Neuronal stem cell (in vitro differentiated cells): Measurements from ENCODE around the gene SLIT3.

Experiments
- DNase-seq: peaks from one replicate; pipeline ENCODE4 v3.0.0-alpha.2; 2013; ENCODE audit warnings: low spot score
- H2AFZ ChIP-seq: one replicate; pipeline ENCODE4 v1.6.1; 2013; ENCODE audit warnings: mild to moderate bottlenecking, low read length, inconsistent platforms
- H2AK5ac ChIP-seq: 2 replicates; pipeline ENCODE4 v1.6.1; 2013; ENCODE audit warnings: low read depth, mild to moderate bottlenecking, inconsistent platforms, low read length, moderate library complexity, mixed read lengths
- H2BK120ac ChIP-seq: 2 replicates; pipeline ENCODE4 v1.6.1; 2013; ENCODE audit warnings: low read depth, mild to moderate bottlenecking, inconsistent platforms, low read length, moderate library complexity, mixed read lengths
- H2BK12ac ChIP-seq: one replicate; pipeline ENCODE4 v1.6.1; 2013; ENCODE audit warnings: low read length, inconsistent platforms
- H2BK15ac ChIP-seq: 2 replicates; pipeline ENCODE4 v1.6.1; 2013; ENCODE audit warnings: mild to moderate bottlenecking, low read length, inconsistent platforms, mixed read lengths
- H2BK5ac ChIP-seq: one replicate; pipeline ENCODE4 v1.6.1; 2013; ENCODE audit warnings: inconsistent platforms, mild to moderate bottlenecking, low read length, moderate library complexity
- H3K14ac ChIP-seq: one replicate; pipeline ENCODE4 v1.6.1; 2013; ENCODE audit warnings: low read length, inconsistent platforms
- H3K18ac ChIP-seq: 2 replicates; pipeline ENCODE4 v1.6.1; 2013; ENCODE audit warnings: low read length, inconsistent platforms
- H3K23ac ChIP-seq: 2 replicates; pipeline ENCODE4 v1.6.1; 2013; ENCODE audit warnings: low read depth, mild to moderate bottlenecking, mixed read lengths, low read length, inconsistent platforms; ENCODE audit not compliant: poor library complexity
- H3K27ac ChIP-seq: replicated peaks from 3 replicates; pipeline ENCODE4 v1.5.1; 2013; ENCODE audit warnings: low read length, inconsistent platforms
- H3K27me3 ChIP-seq, 3 experiments: 2 replicates each; pipeline ENCODE4 v1.6.1; 2013; ENCODE audit warnings: low read length in 3 of 3, mild to moderate bottlenecking in 2 of 3, inconsistent platforms in 1 of 3, low read depth in 1 of 3, mixed read lengths in 1 of 3, moderate library complexity in 1 of 3; ENCODE audit not compliant: control insufficient read depth in 3 of 3, insufficient read depth in 3 of 3
- H3K36me3 ChIP-seq, 2 donors: replicated peaks in 1 of 2; 2 replicates each; pipeline ENCODE4 v1.6.1; 2013; ENCODE audit warnings: low read length in 2 of 2; ENCODE audit not compliant: control insufficient read depth in 2 of 2, insufficient read depth in 2 of 2
- H3K4ac ChIP-seq: 2 replicates; pipeline ENCODE4 v1.6.1; 2013; ENCODE audit warnings: inconsistent platforms, mild to moderate bottlenecking, low read length, moderate library complexity
- H3K4me1 ChIP-seq, 2 donors: 1 replicate in 1 of 2; 2 replicates in 1 of 2; pipeline ENCODE4 v1.6.1; 2013; ENCODE audit warnings: low read length in 2 of 2, low read depth in 1 of 2; ENCODE audit not compliant: control insufficient read depth in 2 of 2, insufficient read depth in 1 of 2
- H3K4me2 ChIP-seq: one replicate; pipeline ENCODE4 v1.6.1; 2013; ENCODE audit warnings: mild to moderate bottlenecking, low read length, inconsistent platforms; ENCODE audit not compliant: insufficient read depth, poor library complexity, severe bottlenecking
- H3K4me3 ChIP-seq, 2 donors: 2 replicates each; pipeline ENCODE4 v1.5.1; 2013; ENCODE audit warnings: low read length in 2 of 2, mild to moderate bottlenecking in 2 of 2, inconsistent platforms in 1 of 2, moderate library complexity in 1 of 2
- H3K79me1 ChIP-seq: one replicate; pipeline ENCODE4 v1.6.1; 2013; ENCODE audit warnings: low read depth, mild to moderate bottlenecking, inconsistent platforms, low read length, moderate library complexity
- H3K9ac ChIP-seq: one replicate; pipeline ENCODE4 v1.6.1; 2013; ENCODE audit warnings: mild to moderate bottlenecking, low read depth, low read length, inconsistent platforms; ENCODE audit not compliant: poor library complexity
- H3K9me3 ChIP-seq, 2 donors: replicated peaks in 1 of 2; 2 replicates each; pipeline versions ENCODE3 to v1.6.1; 2013; ENCODE audit warnings: low read length in 2 of 2, mild to moderate bottlenecking in 2 of 2, inconsistent platforms in 1 of 2, low read depth in 1 of 2, mixed read lengths in 1 of 2, moderate library complexity in 1 of 2; ENCODE audit not compliant: control insufficient read depth in 2 of 2, insufficient read depth in 1 of 2
- H4K8ac ChIP-seq: one replicate; pipeline ENCODE4 v1.6.1; 2013; ENCODE audit warnings: low read depth, mild to moderate bottlenecking, inconsistent platforms, low read length, moderate library complexity
- H4K91ac ChIP-seq: one replicate; pipeline ENCODE4 v1.6.1; 2013; ENCODE audit warnings: low read length, low read depth, mild to moderate bottlenecking, inconsistent platforms; ENCODE audit not compliant: poor library complexity
- WGBS, 2 donors: extraction: QIAGEN DNeasy Blood & Tissue Kit; methylation state at CpG; one replicate each; pipeline ENCODE4 v1.1.7; 2013; ENCODE audit warnings: missing lambda C conversion rate in 2 of 2, mixed read lengths in 1 of 2; ENCODE audit not compliant: insufficient read length in 2 of 2, insufficient replicate concordance in 1 of 2; ENCODE audit errors: extremely low coverage in 2 of 2; 5-methylcytosine and 5-hydroxymethylcytosine counted together

The SLIT3 gene

DNA sequence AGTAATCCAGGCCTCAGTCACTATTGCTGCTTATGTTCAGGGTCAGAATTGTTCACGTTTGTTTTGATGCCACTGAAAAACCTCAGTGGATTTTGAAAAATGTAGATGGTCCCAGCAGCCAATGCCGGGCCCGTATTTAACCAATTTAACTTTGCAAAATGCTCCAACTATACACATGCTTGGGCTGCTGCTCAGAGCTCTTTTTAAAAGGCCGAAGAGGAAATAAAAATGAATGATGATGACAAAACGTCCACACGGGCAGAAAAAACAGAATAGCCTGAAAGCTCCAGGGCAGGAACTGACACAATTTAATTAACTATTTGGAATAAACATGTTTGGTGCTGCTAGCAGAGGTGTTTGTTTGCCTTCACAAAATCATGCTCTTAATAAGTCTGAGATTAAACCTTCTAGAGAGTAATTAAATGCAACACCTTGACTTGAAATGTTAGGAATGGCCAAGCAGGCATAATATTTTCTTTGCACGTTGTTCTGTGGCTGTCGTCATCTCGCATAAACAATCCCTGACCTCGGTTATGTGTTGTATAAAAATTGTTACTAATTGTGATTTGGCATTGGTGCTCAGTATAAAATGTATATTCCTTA, 152.7 kb downstream of the SLIT3 start:
- Histone ChIP-seq H3K14ac (no peak overlapping the region), H3K18ac (no peak overlapping the region), H4K91ac (no peak overlapping the region), H4K8ac (no peak overlapping the region), H3K4ac (no peak overlapping the region), H3K4me1 (no peaks in the 10 kb centered on the region), H3K36me3 (no peaks in the 10 kb centered on the region), H3K9ac (no peak overlapping the region), H2BK5ac (no peak overlapping the region), H3K23ac (no peak overlapping the region), H2AFZ (no peak overlapping the region), H3K79me1 (no peaks in the 10 kb centered on the region), H2BK120ac (no peak overlapping the region), H3K9me3 (no peaks in the 10 kb centered on the region), H3K27me3 (peaks cover 0 to 3% (median 0%) of the 10 kb centered on the region in 3 experiments), H2BK15ac (no peak overlapping the region), H2BK12ac (no peak overlapping the region), H3K4me2 (no peak overlapping the region), H3K27ac (no peak overlapping the region), H3K4me3 (no peak overlapping the region), H2AK5ac (no peak overlapping the region)
- DNase-seq = no peak
- WGBS, 2 donors = no CpG with 5 or more reads among the region's 10 CpGs

DNA sequence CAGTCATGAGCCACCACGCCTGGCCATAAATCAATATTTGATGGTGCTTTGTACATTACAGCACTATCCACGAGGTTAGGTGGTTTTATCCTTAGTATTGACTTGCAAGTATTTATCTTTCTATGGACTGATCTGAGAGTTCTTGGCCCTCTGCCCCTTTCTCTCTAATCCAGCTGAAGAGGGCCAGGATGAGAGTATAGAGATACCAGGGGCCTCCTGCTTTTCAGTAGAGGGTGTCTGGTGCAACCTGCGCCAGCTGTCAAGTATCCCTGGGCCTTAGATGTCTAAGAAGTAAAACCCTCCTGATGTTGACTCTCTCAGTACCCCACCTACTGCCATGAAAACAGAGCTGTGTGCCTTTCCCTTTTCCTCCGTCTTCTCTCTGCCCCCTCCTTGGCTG, 153.4 kb downstream of the SLIT3 start:
- Histone ChIP-seq H3K23ac (no peak overlapping the region), H4K91ac (no peak overlapping the region), H2AK5ac (no peak overlapping the region), H2BK5ac (no peak overlapping the region), H3K4ac (no peak overlapping the region), H2AFZ (no peak overlapping the region), H3K36me3 (no peaks in the 10 kb centered on the region), H4K8ac (no peak overlapping the region), H3K9me3 (no peaks in the 10 kb centered on the region), H3K79me1 (no peaks in the 10 kb centered on the region), H3K18ac (no peak overlapping the region), H2BK120ac (no peak overlapping the region), H3K4me1 (no peaks in the 10 kb centered on the region), H3K4me2 (no peak overlapping the region), H3K14ac (no peak overlapping the region), H3K27me3 (peaks cover 0 to 3% (median 0%) of the 10 kb centered on the region in 3 experiments), H3K4me3 (no peak overlapping the region), H3K27ac (no peak overlapping the region), H3K9ac (no peak overlapping the region), H2BK12ac (no peak overlapping the region), H2BK15ac (no peak overlapping the region)
- no peak for DNase-seq
- WGBS, 2 donors = no CpG with 5 or more reads among the region's 4 CpGs

DNA sequence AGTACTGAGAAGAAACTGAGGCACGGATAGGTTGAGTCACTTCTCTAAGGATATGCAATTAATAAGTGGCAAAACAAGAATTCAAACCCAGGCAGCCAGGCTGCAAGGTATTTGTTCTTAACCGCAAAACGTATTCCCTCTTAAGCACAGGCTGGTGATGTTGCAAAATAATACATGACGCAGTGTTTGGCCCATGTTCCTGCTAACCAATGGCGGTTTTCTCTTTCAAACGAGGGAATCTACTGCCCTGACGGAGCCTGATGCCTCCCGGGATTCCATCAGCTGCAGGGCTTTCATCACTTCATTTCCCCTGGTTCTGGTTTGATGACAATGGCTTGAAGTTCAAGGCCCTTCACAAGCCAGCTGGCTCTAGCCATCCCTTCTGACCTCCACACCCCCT, 154.8 kb downstream of the SLIT3 start:
- no peak overlapping the region for H2AFZ ChIP-seq
- no peaks in the 10 kb centered on the region for H3K36me3 ChIP-seq
- no peak overlapping the region for H2BK15ac ChIP-seq
- H2BK120ac ChIP-seq = no peak overlapping the region
- H4K91ac ChIP-seq = no peak overlapping the region
- no peak overlapping the region for H3K4me3 ChIP-seq
- no peak overlapping the region for H2BK5ac ChIP-seq
- H3K18ac ChIP-seq = no peak overlapping the region
- H3K9me3 ChIP-seq = no peaks in the 10 kb centered on the region
- H2AK5ac ChIP-seq = no peak overlapping the region
- no peak for DNase-seq
- H2BK12ac ChIP-seq = no peak overlapping the region
- no peak overlapping the region for H3K27ac ChIP-seq
- H3K27me3 ChIP-seq = peaks cover 0 to 3% (median 0%) of the 10 kb centered on the region in 3 experiments
- H3K9ac ChIP-seq = no peak overlapping the region
- no peak overlapping the region for H3K14ac ChIP-seq
- H3K23ac ChIP-seq = no peak overlapping the region
- no peaks in the 10 kb centered on the region for H3K79me1 ChIP-seq
- no peaks in the 10 kb centered on the region for H3K4me1 ChIP-seq
- H3K4me2 ChIP-seq = no peak overlapping the region
- no CpG with 5 or more reads among the region's 8 CpGs for WGBS, 2 donors
- no peak overlapping the region for H4K8ac ChIP-seq
- H3K4ac ChIP-seq = no peak overlapping the region

DNA sequence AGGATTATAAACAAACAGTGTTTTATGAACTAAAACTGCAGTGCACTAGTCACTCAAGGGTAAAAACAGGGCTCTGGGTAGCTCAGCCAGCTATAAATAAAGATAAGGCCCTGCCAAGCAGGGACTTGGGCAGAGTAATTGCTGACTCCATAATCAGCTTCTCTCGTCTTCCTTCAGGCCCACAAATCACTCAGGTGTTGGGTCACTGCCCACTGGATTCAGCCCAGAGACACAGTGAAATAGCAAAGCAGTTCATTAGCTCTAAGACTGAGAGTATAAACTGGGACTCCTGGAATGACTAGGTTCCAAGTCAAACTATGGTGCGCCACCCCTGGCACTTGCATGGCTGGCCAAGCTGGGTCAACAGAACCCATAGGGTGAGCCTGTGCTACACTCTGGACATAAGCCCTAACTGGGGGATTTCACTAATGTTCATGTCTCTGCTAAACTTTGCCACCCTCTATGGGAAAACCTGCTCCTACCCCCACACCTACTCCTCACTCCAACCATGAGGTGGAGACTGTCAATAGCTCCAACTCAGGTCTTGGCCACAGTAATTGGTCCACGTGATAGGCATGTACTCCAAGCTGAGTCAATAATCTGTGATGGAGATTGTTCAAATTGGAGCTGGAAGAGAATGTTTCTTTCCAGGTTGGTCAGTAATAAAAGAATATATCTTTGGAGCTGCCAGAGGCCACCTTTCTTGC, 158.5 kb downstream of the SLIT3 start:
- Histone ChIP-seq H3K4me3 (no peak overlapping the region), H3K23ac (no peak overlapping the region), H2AK5ac (no peak overlapping the region), H2BK12ac (no peak overlapping the region), H2BK5ac (no peak overlapping the region), H3K36me3 (no peaks in the 10 kb centered on the region), H3K9me3 (no peaks in the 10 kb centered on the region), H4K91ac (no peak overlapping the region), H3K18ac (no peak overlapping the region), H3K14ac (no peak overlapping the region), H3K9ac (no peak overlapping the region), H3K27ac (no peak overlapping the region), H3K4me1 (no peaks in the 10 kb centered on the region), H3K79me1 (no peaks in the 10 kb centered on the region), H2BK15ac (no peak overlapping the region), H3K27me3 (peaks cover 0 to 3% (median 0%) of the 10 kb centered on the region in 3 experiments), H3K4ac (no peak overlapping the region), H4K8ac (no peak overlapping the region), H2BK120ac (no peak overlapping the region), H2AFZ (no peak overlapping the region), H3K4me2 (no peak overlapping the region)
- no peak for DNase-seq
- no CpG with 5 or more reads among the region's 3 CpGs for WGBS, 2 donors
